Measurements from ENCODE around the gene BRD1. TPM values are rescaled to one million over a fixed set of nuclear protein-coding genes. Genes with fewer than 3 reads are reported as not detected.

BRD1 gene
- total and polyA plus RNA-seq, 2 experiments from 2014 or later, result 12.3 to 33.8 TPM

- H3K27me3 ChIP-seq (ENCODE audit: insufficient read depth), result peaks cover 70% of the 10 kb centered on the region
- H3K4me2 ChIP-seq, result no peak overlapping the region
- H3K27ac ChIP-seq (ENCODE audit: low read depth), result no peak overlapping the region
- peaks cover 18% of the 10 kb centered on the region for H3K4me1 ChIP-seq (ENCODE audit: insufficient read depth)
- no peak overlapping the region for H3K27ac Mint-ChIP-seq
- peaks cover 68% of the 10 kb centered on the region for H3K27me3 Mint-ChIP-seq (ENCODE audit: insufficient read depth, low read depth, poor library complexity)
- TF ChIP-seq EZH2 (IDR thresholded peaks at IDR 0.05; ENCODE audit: low read depth, unreplicated experiment), result peak; percentile 59
- TF ChIP-seq STAT1 (IDR thresholded peaks at IDR 0.05; ENCODE audit: unreplicated experiment), result no peak
- TF ChIP-seq, protein P1, sequence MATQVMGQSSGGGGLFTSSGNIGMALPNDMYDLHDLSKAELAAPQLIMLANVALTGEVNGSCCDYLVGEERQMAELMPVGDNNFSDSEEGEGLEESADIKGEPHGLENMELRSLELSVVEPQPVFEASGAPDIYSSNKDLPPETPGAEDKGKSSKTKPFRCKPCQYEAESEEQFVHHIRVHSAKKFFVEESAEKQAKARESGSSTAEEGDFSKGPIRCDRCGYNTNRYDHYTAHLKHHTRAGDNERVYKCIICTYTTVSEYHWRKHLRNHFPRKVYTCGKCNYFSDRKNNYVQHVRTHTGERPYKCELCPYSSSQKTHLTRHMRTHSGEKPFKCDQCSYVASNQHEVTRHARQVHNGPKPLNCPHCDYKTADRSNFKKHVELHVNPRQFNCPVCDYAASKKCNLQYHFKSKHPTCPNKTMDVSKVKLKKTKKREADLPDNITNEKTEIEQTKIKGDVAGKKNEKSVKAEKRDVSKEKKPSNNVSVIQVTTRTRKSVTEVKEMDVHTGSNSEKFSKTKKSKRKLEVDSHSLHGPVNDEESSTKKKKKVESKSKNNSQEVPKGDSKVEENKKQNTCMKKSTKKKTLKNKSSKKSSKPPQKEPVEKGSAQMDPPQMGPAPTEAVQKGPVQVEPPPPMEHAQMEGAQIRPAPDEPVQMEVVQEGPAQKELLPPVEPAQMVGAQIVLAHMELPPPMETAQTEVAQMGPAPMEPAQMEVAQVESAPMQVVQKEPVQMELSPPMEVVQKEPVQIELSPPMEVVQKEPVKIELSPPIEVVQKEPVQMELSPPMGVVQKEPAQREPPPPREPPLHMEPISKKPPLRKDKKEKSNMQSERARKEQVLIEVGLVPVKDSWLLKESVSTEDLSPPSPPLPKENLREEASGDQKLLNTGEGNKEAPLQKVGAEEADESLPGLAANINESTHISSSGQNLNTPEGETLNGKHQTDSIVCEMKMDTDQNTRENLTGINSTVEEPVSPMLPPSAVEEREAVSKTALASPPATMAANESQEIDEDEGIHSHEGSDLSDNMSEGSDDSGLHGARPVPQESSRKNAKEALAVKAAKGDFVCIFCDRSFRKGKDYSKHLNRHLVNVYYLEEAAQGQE (IDR thresholded peaks at IDR 0.05; ENCODE audit: unreplicated experiment), result no peak
- no peak for TF ChIP-seq POLR2AphosphoS5 (IDR thresholded peaks at IDR 0.05; ENCODE audit: low read depth)
- no peaks in the 10 kb centered on the region for H3K9me2 ChIP-seq (ENCODE audit: insufficient read depth)
- no peak overlapping the region for H3K4me3 ChIP-seq
- H3K36me3 Mint-ChIP-seq (ENCODE audit: low read depth), result no peaks in the 10 kb centered on the region
- no peak for ATAC-seq
- DNase-seq (ENCODE audit: low spot score), result no peak
- peaks cover 20% of the 10 kb centered on the region for H3K79me2 ChIP-seq (replicated peaks; ENCODE audit: insufficient read depth)
- peak overlapping the region; percentile 49 for H3K4me3 Mint-ChIP-seq
- H3K36me3 ChIP-seq (ENCODE audit: insufficient read depth), result no peaks in the 10 kb centered on the region
- no peak overlapping the region for H2AFZ ChIP-seq
- peaks cover 17% of the 10 kb centered on the region for H4K20me1 ChIP-seq (replicated peaks; ENCODE audit: insufficient read depth)
- no peaks in the 10 kb centered on the region for H3K9me3 Mint-ChIP-seq
- peaks cover 5% of the 10 kb centered on the region; the same call in 1 of the 2 replicates for H3F3A ChIP-seq (replicated peaks; ENCODE audit: low read depth)
- H3K4me1 Mint-ChIP-seq, result peaks cover 20% of the 10 kb centered on the region
These were observed 23.5 kb upstream of the BRD1 start for GRCh38 chr22:49850959-49851802.

- H3K27me3 Mint-ChIP-seq (ENCODE audit: insufficient read depth, low read depth, poor library complexity), result peaks cover 72% of the 10 kb centered on the region
- TF ChIP-seq, protein P2, sequence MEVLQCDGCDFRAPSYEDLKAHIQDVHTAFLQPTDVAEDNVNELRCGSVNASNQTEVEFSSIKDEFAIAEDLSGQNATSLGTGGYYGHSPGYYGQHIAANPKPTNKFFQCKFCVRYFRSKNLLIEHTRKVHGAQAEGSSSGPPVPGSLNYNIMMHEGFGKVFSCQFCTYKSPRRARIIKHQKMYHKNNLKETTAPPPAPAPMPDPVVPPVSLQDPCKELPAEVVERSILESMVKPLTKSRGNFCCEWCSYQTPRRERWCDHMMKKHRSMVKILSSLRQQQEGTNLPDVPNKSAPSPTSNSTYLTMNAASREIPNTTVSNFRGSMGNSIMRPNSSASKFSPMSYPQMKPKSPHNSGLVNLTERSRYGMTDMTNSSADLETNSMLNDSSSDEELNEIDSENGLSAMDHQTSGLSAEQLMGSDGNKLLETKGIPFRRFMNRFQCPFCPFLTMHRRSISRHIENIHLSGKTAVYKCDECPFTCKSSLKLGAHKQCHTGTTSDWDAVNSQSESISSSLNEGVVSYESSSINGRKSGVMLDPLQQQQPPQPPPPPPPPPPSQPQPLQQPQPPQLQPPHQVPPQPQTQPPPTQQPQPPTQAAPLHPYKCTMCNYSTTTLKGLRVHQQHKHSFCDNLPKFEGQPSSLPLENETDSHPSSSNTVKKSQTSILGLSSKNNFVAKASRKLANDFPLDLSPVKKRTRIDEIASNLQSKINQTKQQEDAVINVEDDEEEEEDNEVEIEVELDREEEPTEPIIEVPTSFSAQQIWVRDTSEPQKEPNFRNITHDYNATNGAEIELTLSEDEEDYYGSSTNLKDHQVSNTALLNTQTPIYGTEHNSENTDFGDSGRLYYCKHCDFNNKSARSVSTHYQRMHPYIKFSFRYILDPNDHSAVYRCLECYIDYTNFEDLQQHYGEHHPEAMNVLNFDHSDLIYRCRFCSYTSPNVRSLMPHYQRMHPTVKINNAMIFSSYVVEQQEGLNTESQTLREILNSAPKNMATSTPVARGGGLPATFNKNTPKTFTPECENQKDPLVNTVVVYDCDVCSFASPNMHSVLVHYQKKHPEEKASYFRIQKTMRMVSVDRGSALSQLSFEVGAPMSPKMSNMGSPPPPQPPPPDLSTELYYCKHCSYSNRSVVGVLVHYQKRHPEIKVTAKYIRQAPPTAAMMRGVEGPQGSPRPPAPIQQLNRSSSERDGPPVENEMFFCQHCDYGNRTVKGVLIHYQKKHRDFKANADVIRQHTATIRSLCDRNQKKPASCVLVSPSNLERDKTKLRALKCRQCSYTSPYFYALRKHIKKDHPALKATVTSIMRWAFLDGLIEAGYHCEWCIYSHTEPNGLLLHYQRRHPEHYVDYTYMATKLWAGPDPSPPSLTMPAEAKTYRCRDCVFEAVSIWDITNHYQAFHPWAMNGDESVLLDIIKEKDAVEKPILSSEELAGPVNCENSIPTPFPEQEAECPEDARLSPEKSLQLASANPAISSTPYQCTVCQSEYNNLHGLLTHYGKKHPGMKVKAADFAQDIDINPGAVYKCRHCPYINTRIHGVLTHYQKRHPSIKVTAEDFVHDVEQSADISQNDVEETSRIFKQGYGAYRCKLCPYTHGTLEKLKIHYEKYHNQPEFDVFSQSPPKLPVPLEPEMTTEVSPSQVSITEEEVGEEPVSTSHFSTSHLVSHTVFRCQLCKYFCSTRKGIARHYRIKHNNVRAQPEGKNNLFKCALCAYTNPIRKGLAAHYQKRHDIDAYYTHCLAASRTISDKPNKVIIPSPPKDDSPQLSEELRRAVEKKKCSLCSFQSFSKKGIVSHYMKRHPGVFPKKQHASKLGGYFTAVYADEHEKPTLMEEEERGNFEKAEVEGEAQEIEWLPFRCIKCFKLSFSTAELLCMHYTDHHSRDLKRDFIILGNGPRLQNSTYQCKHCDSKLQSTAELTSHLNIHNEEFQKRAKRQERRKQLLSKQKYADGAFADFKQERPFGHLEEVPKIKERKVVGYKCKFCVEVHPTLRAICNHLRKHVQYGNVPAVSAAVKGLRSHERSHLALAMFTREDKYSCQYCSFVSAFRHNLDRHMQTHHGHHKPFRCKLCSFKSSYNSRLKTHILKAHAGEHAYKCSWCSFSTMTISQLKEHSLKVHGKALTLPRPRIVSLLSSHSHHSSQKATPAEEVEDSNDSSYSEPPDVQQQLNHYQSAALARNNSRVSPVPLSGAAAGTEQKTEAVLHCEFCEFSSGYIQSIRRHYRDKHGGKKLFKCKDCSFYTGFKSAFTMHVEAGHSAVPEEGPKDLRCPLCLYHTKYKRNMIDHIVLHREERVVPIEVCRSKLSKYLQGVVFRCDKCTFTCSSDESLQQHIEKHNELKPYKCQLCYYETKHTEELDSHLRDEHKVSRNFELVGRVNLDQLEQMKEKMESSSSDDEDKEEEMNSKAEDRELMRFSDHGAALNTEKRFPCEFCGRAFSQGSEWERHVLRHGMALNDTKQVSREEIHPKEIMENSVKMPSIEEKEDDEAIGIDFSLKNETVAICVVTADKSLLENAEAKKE (CRISPR knock-in tag; IDR thresholded peaks at IDR 0.05), result no peak
- TF ChIP-seq EZH2 (IDR thresholded peaks at IDR 0.05; ENCODE audit: low read depth, unreplicated experiment), result peak; percentile 58
- no peak overlapping the region for H3K27ac Mint-ChIP-seq
- no peaks in the 10 kb centered on the region for H3K36me3 Mint-ChIP-seq (ENCODE audit: low read depth)
- no peaks in the 10 kb centered on the region for H3K9me2 ChIP-seq (ENCODE audit: insufficient read depth)
- no peak for ATAC-seq
- no peak overlapping the region for H3K27ac ChIP-seq (ENCODE audit: low read depth)
- peak overlapping the region; percentile 66 for H3K4me3 ChIP-seq
- no peak for DNase-seq (ENCODE audit: low spot score)
- H3K4me3 Mint-ChIP-seq, result peak overlapping the region; percentile 65
- H4K20me1 ChIP-seq (replicated peaks; ENCODE audit: insufficient read depth), result peaks cover 9% of the 10 kb centered on the region; the same call in 1 of the 2 replicates
- peaks cover 10% of the 10 kb centered on the region for H3K4me1 Mint-ChIP-seq
- no peaks in the 10 kb centered on the region for H3K9me3 Mint-ChIP-seq
- H3K36me3 ChIP-seq (ENCODE audit: insufficient read depth), result no peaks in the 10 kb centered on the region
- H3F3A ChIP-seq (replicated peaks; ENCODE audit: low read depth), result peaks cover 5% of the 10 kb centered on the region; the same call in 1 of the 2 replicates
- peaks cover 11% of the 10 kb centered on the region for H3K79me2 ChIP-seq (replicated peaks; ENCODE audit: insufficient read depth)
- no peak overlapping the region for H2AFZ ChIP-seq
- H3K4me1 ChIP-seq (ENCODE audit: insufficient read depth), result peaks cover 12% of the 10 kb centered on the region
- H3K27me3 ChIP-seq (ENCODE audit: insufficient read depth), result peaks cover 79% of the 10 kb centered on the region
- peak overlapping the region; percentile 83; the same call in 1 of the 2 replicates for H3K4me2 ChIP-seq
These were observed 22.6 kb upstream of the BRD1 start for GRCh38 chr22:49850021-49850911.

All from GM23338 (cell line).